T-helper 2 cell treated with Interferon-gamma antibody and Interleukin-4, amounts not matched to agents 100 ng/mL and 5 ng/mL, for 36 hours (primary cell): ENCODE measurements around the gene PARD3B. TPM values are rescaled to one million over a fixed set of nuclear protein-coding genes. Genes with fewer than 3 reads are reported as not detected.

Source experiments
- intact Hi-C: fragments of 100-400 bp; cut with micrococcal nuclease; formaldehyde crosslinking; loops from one replicate; pipeline ENCODE4 v1.15.1; 2023
- total RNA-seq: library from RNA; stranded (reverse); gene quantifications from 2 replicates; pipeline ENCODE4 v1.2.3, GENCODE V29; 2022

The PARD3B gene
- total RNA-seq, 1 donor from 2014 or later: 1.7 TPM

DNA sequence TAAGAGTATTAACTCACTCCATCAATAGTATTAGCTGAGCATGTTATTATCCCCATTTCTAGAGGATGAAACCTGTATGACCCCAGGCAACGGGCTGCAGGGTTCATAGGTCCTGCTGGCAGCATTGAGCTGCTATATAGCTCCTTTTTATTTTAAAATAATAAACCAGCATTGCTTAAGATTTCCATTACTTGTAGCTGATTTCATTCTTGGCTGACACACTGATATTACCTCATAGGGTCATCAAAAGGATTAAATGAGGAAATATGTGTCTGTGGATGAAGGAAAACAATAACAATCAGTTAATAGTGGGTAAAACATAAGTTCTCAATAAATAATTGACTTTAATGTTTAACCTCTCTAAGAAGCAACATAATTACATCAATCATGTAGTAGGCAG is 1088.7 kb downstream of the PARD3B start:
- intact Hi-C loops: no loop called here

GRCh38 chr2:205636549-205637319 is 1091.5 kb downstream of the PARD3B start:
- intact Hi-C loops: no loop called here

GRCh38 chr2:205637320-205637602 is 1092.0 kb downstream of the PARD3B start:
- intact Hi-C loops: no loop called here

DNA sequence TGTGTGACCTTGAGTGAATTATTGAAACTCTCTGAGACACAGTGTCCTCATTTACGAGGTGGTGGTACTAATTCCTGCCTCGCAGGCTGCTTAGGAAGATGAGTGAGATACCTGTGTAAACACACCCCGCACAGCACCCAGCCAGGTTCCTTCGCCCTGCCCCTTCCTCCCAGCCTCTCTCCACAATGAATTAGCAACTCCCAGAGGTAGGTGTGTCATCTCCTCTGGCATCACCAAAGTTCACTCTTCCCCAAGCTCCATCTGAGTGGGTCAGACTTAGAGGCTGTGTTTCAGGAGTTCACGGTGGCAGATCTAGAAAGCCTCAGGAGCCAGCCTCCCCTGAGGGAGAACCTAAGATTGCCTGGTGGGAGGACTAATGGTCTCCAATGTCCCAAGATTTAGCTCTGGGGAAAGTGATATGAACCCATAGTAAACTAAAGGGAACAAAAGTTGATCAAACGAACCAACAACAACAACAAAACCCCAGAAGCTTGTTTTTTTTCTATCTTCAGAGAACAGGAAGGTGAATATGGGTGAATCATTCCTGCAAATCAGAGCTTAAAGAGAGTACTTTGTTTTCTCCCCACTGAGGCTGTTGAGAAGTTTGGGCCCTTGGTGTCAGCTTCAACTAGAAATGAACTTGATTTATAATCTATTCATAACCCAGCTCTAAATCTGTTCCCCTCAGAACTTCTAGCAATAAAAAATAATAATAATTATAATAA is 1092.7 kb downstream of the PARD3B start:
- intact Hi-C loops: no loop called here

GRCh38 chr2:205640716-205641115 is 1095.4 kb downstream of the PARD3B start:
- intact Hi-C loops: loop anchor here (5.0 kb wide), 1 partner anchor 33 kb away; no protein-coding TSS in a partner anchor

DNA sequence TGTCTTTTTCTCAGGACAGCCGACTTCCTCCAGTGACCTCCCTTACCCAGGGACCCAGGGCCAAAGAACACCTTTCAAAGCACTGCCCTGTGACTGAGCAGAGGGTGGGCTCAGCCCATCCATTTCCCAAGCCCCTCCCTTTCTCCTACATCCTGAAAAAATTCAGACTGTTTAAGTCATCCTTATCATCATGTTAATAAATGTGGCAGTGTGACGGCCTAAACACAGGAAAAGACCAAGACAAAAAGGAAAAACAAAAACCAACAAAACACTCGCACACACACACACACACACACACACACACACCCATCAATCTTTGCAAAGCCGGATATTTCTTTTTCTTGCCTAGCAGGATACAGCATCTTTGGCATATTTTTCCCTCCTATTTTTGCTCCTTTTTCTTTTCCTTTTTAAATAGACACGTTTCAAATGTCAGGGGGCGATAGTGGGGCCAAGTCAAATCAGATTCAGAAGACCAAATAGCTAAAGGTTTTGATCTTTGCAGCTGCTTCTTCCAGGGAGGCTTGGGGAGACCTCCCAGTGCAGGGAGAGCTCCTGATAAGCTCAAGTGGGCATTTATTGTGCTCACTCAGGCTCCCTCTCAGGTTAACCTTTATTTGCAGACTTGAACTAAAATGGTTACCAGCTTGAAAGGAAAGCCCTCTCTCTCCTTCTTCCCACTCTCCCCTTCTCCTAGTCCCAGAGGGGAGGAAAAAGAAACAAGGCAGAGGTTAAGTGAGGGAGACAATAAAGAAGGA is 1097.5 kb downstream of the PARD3B start:
- intact Hi-C loops: loop anchor here (5.0 kb wide), 1 partner anchor 35 kb away; no protein-coding TSS in a partner anchor

- intact Hi-C loops: loop anchor here (5.0 kb wide), 1 partner anchor 36 kb away; no protein-coding TSS in a partner anchor
Observed at GRCh38 chr2:205643391-205643885, 1098.2 kb downstream of the PARD3B start.

DNA sequence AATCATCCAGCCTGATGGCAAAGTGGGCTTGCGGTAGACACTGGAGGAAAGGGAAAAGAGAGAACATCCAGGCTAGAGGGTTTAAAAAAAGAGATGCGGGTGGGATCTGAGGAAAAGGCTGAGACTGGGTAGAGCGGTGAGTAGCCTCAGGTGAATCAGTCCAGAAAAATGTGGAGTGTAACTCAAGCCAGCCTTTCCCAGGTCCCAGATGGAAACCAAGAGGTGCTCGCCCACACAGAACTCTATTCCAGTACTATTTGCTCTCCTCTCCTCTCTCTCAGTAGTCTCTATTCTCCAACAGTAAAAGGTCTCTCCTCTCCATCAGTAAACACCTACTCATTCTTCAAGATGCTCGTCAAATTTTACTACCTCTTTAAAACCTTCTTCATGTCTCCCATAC is 1098.7 kb downstream of the PARD3B start:
- intact Hi-C loops: loop anchor here (5.0 kb wide), 1 partner anchor 37 kb away; no protein-coding TSS in a partner anchor

DNA sequence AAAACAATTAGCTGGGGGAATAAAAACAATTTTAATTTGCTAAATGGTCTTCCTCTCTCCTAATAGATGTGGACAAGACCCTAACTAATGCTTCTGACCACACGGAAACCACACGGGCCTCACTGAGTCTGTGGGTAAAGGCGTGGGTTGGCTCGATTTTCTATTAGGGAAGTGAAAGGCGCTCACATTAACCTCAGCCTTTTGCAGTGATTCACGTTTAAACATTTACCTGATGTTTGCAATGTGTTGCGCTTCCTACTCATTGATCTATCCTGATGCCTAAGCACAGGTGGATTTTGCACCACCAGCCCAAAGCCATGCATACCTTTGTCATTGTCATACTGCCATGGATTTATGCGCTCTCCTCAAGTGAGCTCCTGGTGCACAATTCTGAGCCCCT is 1101.4 kb downstream of the PARD3B start:
- intact Hi-C loops: no loop called here

- intact Hi-C loops: no loop called here
Observed at GRCh38 chr2:205650450-205650849, 1105.2 kb downstream of the PARD3B start.

DNA sequence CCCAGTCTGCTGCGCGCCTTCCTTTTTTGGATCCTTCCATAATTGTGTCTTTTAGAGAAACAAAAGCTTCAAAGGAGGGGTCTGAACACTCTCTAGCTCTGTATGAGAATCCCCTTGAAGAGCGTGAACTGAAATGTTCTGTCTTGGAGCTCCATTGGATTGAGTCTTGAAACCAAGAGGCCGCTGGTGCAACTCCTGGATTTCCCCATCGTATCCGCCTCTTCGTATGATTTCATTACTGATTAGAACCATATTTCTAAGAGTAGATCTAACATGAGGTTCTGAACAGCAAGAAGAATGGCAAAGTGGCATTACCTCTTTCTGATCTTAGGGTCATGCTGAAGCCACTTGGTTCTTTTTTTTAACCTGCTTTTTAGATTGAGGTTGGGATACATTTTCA is 1105.7 kb downstream of the PARD3B start:
- intact Hi-C loops: no loop called here

DNA sequence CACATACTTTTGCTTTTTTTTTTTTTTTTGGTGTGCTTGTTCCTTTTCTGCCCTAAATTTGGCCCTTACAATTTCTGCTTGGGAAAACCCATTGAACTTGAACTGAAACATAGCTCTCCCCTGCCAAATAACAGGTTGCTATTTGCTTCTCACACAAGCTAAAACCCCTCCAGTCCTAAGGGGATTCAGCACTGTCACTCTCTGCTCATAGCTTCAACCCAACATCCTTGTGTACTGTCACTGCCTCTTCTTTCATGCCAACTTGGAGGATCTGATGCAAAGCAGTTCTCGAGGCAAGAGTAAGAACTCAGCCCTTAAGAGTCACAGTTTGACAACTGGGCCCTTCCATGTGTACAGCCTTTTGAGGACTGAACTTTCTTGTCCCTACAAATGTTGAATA is 1106.4 kb downstream of the PARD3B start:
- intact Hi-C loops: no loop called here

DNA sequence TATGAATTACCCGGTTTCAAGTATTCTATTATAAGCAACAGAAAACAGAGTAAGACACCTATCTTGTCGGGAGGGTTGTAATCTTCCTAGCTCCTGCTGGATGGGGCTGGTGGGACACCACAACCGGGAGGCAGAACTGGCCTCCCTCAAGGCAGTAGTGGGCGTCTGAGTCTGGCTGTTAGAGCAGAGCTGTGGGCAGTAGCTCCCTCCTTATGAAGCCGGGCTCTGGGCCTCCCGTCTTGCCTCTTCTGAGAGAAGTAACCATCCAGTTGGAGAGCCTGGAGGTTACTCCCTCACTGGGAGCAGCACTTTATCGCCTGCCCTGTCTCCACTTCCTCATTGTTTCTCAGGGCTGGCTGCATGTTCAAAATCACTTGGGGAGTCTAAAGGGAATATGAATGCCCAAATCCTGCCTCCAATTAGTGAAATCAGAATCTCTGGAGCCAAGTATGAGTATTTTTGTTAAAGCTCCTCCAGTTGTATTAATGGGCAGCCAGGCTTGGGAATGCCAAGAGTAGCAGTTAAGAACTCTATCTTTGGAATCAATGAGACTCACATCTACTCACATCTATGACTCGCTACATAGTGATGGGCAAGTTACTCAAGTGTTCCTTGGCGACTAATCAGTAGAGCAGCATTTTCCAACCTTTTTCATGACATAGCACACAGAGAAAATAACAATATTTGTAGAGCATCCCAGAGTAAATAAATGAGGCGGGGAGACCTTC is 1109.8 kb downstream of the PARD3B start:
- intact Hi-C loops: no loop called here

GRCh38 chr2:205655779-205656456 is 1110.6 kb downstream of the PARD3B start:
- intact Hi-C loops: no loop called here

DNA sequence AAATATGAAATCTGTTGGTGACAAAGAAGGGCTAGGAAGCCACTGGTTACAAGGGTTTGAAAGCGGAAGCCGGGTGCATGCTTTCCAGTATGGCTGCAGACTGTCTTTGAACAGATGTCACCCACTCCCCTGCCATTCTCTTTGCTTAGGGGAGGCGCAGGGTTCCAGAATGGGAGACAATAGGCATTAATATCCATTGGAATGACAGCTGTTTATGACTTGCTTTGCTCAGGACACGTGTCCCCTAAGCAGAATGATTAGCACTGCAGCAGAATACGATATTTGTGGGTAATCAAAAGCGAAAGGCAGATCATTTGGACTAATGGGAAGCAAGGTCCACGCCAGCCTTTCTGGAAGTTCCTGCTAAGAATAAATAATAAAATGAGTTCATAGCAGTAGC is 1111.2 kb downstream of the PARD3B start:
- intact Hi-C loops: no loop called here

- intact Hi-C loops: no loop called here
Observed at GRCh38 chr2:205656941-205657340, 1111.7 kb downstream of the PARD3B start.

GRCh38 chr2:205657579-205657978 is 1112.3 kb downstream of the PARD3B start:
- intact Hi-C loops: no loop called here

GRCh38 chr2:205658068-205658467 is 1112.8 kb downstream of the PARD3B start:
- intact Hi-C loops: no loop called here

DNA sequence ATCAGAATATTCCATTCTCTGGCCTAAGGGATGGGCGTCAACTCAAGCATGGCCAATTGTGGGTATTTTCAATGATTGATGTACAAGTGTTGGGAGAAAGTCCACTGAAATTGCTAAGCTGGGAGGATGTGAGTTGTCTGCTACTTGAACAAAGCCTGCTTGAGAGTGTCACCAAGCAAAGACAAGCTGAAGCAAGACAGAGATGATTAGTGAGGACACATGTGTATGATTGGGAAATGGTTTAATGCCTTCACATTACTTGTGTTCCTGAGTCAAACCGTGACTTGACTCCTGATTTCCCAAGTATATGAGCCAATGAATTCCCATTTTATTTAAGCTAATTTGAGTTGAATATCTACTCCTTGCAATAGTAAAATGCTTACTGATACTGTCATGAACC is 1113.3 kb downstream of the PARD3B start:
- intact Hi-C loops: no loop called here

- intact Hi-C loops: no loop called here
Observed at GRCh38 chr2:205659922-205660321, 1114.6 kb downstream of the PARD3B start.
